Karpas-422 (cell line): ENCODE results near the gene GPR176. TPM values are rescaled to one million over a fixed set of nuclear protein-coding genes. Genes with fewer than 3 reads are reported as not detected.

Experiments used
- DNase-seq: peaks from one replicate; pipeline ENCODE4 v3.0.0-alpha.2; 2015
- H2AFZ ChIP-seq: fragments of 200-600 bp; sonication (generic); 2 replicates; pipeline ENCODE4 v1.6.1; 2014; ENCODE audit warnings: antibody characterized with exemption, low read length, mixed read lengths
- H3K27ac ChIP-seq: fragments of 200-600 bp; sonication (generic); 2 replicates; pipeline ENCODE4 v1.5.1; 2014; ENCODE audit warnings: mild to moderate bottlenecking, low read length, moderate library complexity
- H3K27me3 ChIP-seq: fragments of 200-600 bp; sonication (generic); 2 replicates; pipeline ENCODE4 v1.6.1; 2014; ENCODE audit warnings: low read length, mixed read lengths
- H3K36me3 ChIP-seq: fragments of 200-600 bp; sonication (generic); 2 replicates; pipeline ENCODE4 v1.6.1; 2014; ENCODE audit warnings: low read length, mixed read lengths; ENCODE audit not compliant: insufficient read depth
- H3K4me1 ChIP-seq: fragments of 200-600 bp; sonication (generic); 2 replicates; pipeline ENCODE4 v1.6.1; 2014; ENCODE audit warnings: mild to moderate bottlenecking, low read length, mixed read lengths
- H3K4me2 ChIP-seq: fragments of 200-600 bp; sonication (generic); 2 replicates; pipeline ENCODE4 v1.6.1; 2014; ENCODE audit warnings: low read length, low read depth, mild to moderate bottlenecking; ENCODE audit not compliant: poor library complexity, severe bottlenecking
- H3K4me3 ChIP-seq: fragments of 200-600 bp; sonication (generic); 2 replicates; pipeline ENCODE4 v1.5.1; 2014; ENCODE audit warnings: mild to moderate bottlenecking, antibody characterized with exemption, low read length, mixed read lengths
- H3K79me2 ChIP-seq: fragments of 200-600 bp; sonication (generic); 2 replicates; pipeline ENCODE4 v1.6.1; 2014; ENCODE audit warnings: mild to moderate bottlenecking, low read length, mixed read lengths
- H3K9ac ChIP-seq: fragments of 200-600 bp; sonication (generic); 2 replicates; pipeline ENCODE4 v1.6.0; 2014; ENCODE audit warnings: low read length
- H3K9me2 ChIP-seq: fragments of 200-600 bp; sonication (generic), shearing (Covaris generic); replicated peaks from 2 replicates; pipeline ENCODE4 v1.6.0; 2014; ENCODE audit warnings: mild to moderate bottlenecking, low read length, moderate library complexity; ENCODE audit not compliant: insufficient read depth
- H3K9me3 ChIP-seq: fragments of 300-700, 200-600 bp; sonication (generic); 2 replicates; pipeline ENCODE4 v1.6.1; 2014; ENCODE audit warnings: low read length, mixed read lengths
- H4K20me1 ChIP-seq: fragments of 200-600 bp; sonication (generic); 2 replicates; pipeline ENCODE4 v1.6.1; 2014; ENCODE audit warnings: mild to moderate bottlenecking, antibody characterized with exemption, low read length, low read depth; ENCODE audit not compliant: insufficient read depth
- total RNA-seq: library from RNA; depleted of rRNA; stranded (reverse); fragments of >200 nt; shearing (Covaris generic); gene quantifications from 2 replicates; pipeline ENCODE4 v1.2.3, GENCODE V29; 2014; ENCODE audit warnings: low replicate concordance

Gene GPR176
- total RNA-seq, 1 experiment from 2014 or later, result not detected

GRCh38 chr15:39926526-39926925 is 6.5 kb upstream of the GPR176 start:
- Histone ChIP-seq H3K79me2 (no peaks in the 10 kb centered on the region), H3K27me3 (no peaks in the 10 kb centered on the region), H3K9me3 (no peaks in the 10 kb centered on the region), H3K9ac (no peak overlapping the region), H4K20me1 (no peaks in the 10 kb centered on the region), H3K4me1 (peaks cover 7% of the 10 kb centered on the region), H3K27ac (no peak overlapping the region), H3K9me2 (0 out of 2 replicates have a peak, but pooled peaks cover under 1% of the 10 kb centered on the region), H3K4me2 (no peak overlapping the region), H2AFZ (no peak overlapping the region), H3K4me3 (no peak overlapping the region), H3K36me3 (no peaks in the 10 kb centered on the region)
- no peak for DNase-seq

GRCh38 chr15:39925112-39925842 is 5.2 kb upstream of the GPR176 start:
- Histone ChIP-seq H3K36me3 (no peaks in the 10 kb centered on the region), H3K4me3 (no peak overlapping the region), H4K20me1 (no peaks in the 10 kb centered on the region), H3K9ac (no peak overlapping the region), H3K9me3 (no peaks in the 10 kb centered on the region), H3K9me2 (0 out of 2 replicates have a peak, but pooled peaks cover 4% of the 10 kb centered on the region), H3K79me2 (no peaks in the 10 kb centered on the region), H3K4me1 (peaks cover 15% of the 10 kb centered on the region), H3K27ac (no peak overlapping the region), H3K27me3 (no peaks in the 10 kb centered on the region), H2AFZ (no peak overlapping the region), H3K4me2 (no peak overlapping the region)
- peak; percentile 34 for DNase-seq

GRCh38 chr15:39924437-39924836 is 4.4 kb upstream of the GPR176 start:
- Histone ChIP-seq H3K9ac (no peak overlapping the region), H3K9me3 (no peaks in the 10 kb centered on the region), H3K27ac (no peak overlapping the region), H2AFZ (no peak overlapping the region), H3K27me3 (no peaks in the 10 kb centered on the region), H3K79me2 (no peaks in the 10 kb centered on the region), H3K4me3 (no peak overlapping the region), H3K9me2 (0 out of 2 replicates have a peak, but pooled peaks cover 4% of the 10 kb centered on the region), H3K4me1 (peaks cover 15% of the 10 kb centered on the region), H4K20me1 (no peaks in the 10 kb centered on the region), H3K36me3 (no peaks in the 10 kb centered on the region), H3K4me2 (no peak overlapping the region)
- no peak for DNase-seq

- 0 out of 2 replicates have a peak, but pooled peaks cover 4% of the 10 kb centered on the region for H3K9me2 ChIP-seq
- no peak overlapping the region for H3K4me3 ChIP-seq
- no peaks in the 10 kb centered on the region for H3K79me2 ChIP-seq
- H3K9me3 ChIP-seq, result no peaks in the 10 kb centered on the region
- no peak for DNase-seq
- no peaks in the 10 kb centered on the region for H4K20me1 ChIP-seq
- no peak overlapping the region for H3K4me2 ChIP-seq
- peaks cover 15% of the 10 kb centered on the region for H3K4me1 ChIP-seq
- no peak overlapping the region for H2AFZ ChIP-seq
- no peak overlapping the region for H3K27ac ChIP-seq
- no peaks in the 10 kb centered on the region for H3K27me3 ChIP-seq
- no peak overlapping the region for H3K9ac ChIP-seq
- H3K36me3 ChIP-seq, result no peaks in the 10 kb centered on the region
Measured at GRCh38 chr15:39922462-39923092, 2.5 kb upstream of the GPR176 start.

- H3K27ac ChIP-seq, result no peak overlapping the region
- peak overlapping the region; percentile 48 for H3K9ac ChIP-seq
- no peaks in the 10 kb centered on the region for H3K27me3 ChIP-seq
Measured at GRCh38 chr15:39921274-39921638, 1.2 kb upstream of the GPR176 start.

GRCh38 chr15:39920510-39921273 is 626 bp upstream of the GPR176 start:
- 0 out of 2 replicates have a peak, but pooled peaks cover 4% of the 10 kb centered on the region for H3K9me2 ChIP-seq
- H3K36me3 ChIP-seq, result no peaks in the 10 kb centered on the region
- peaks cover 15% of the 10 kb centered on the region for H3K4me1 ChIP-seq
- peak overlapping the region; percentile 46 for H3K4me3 ChIP-seq
- no peaks in the 10 kb centered on the region for H3K9me3 ChIP-seq
- H2AFZ ChIP-seq, result peak overlapping the region; percentile 38; the same call in 1 of the 2 replicates
- H3K9ac ChIP-seq, result peak overlapping the region; percentile 48
- peak overlapping the region; percentile 67 for H3K4me2 ChIP-seq
- no peaks in the 10 kb centered on the region for H4K20me1 ChIP-seq
- no peaks in the 10 kb centered on the region for H3K27me3 ChIP-seq
- H3K79me2 ChIP-seq, result no peaks in the 10 kb centered on the region
- H3K27ac ChIP-seq, result no peak overlapping the region
- peak; percentile 72 for DNase-seq

More at GRCh38 chr15:39921274-39921638, 1.2 kb upstream of the GPR176 start:
- Histone ChIP-seq H3K36me3 (no peaks in the 10 kb centered on the region), H3K9me3 (no peaks in the 10 kb centered on the region), H3K4me3 (peak overlapping the region; percentile 46), H3K9me2 (0 out of 2 replicates have a peak, but pooled peaks cover 4% of the 10 kb centered on the region), H3K79me2 (no peaks in the 10 kb centered on the region), H3K4me1 (peaks cover 15% of the 10 kb centered on the region), H3K4me2 (peak overlapping the region; percentile 67), H4K20me1 (no peaks in the 10 kb centered on the region), H2AFZ (peak overlapping the region; percentile 38; the same call in 1 of the 2 replicates)
- no peak for DNase-seq

- DNase-seq, result no peak
- no peak overlapping the region for H3K9ac ChIP-seq
- no peak overlapping the region for H2AFZ ChIP-seq
- no peaks in the 10 kb centered on the region for H3K36me3 ChIP-seq
- H4K20me1 ChIP-seq, result no peaks in the 10 kb centered on the region
- no peak overlapping the region for H3K4me2 ChIP-seq
- H3K79me2 ChIP-seq, result no peaks in the 10 kb centered on the region
- H3K4me3 ChIP-seq, result no peak overlapping the region
- peaks cover 15% of the 10 kb centered on the region for H3K4me1 ChIP-seq
- 0 out of 2 replicates have a peak, but pooled peaks cover 4% of the 10 kb centered on the region for H3K9me2 ChIP-seq
- no peak overlapping the region for H3K27ac ChIP-seq
- H3K27me3 ChIP-seq, result peaks cover 3% of the 10 kb centered on the region; the same call in 1 of the 2 replicates
- H3K9me3 ChIP-seq, result no peaks in the 10 kb centered on the region
Measured at GRCh38 chr15:39919411-39919747, 687 bp downstream of the GPR176 start.
